GM21723 (cell line): ENCODE results near the gene SLC43A2.
A peak's percentile ranks its signal among the peaks of the same experiment; 100 is the strongest.
"Not testable (repeated sequence)": the region's sequence is repeated elsewhere in the genome, so short reads cannot be mapped to it uniquely, and the experiment has no call there.

ENCODE experiments used
- ATAC-seq: cut with Tn5 transposase; IDR thresholded peaks from one replicate; pipeline ENCODE4 v1.9.1; 2021; ENCODE audit warnings: mild to moderate bottlenecking, moderate library complexity; ENCODE audit not compliant: unreplicated experiment

Gene SLC43A2

DNA sequence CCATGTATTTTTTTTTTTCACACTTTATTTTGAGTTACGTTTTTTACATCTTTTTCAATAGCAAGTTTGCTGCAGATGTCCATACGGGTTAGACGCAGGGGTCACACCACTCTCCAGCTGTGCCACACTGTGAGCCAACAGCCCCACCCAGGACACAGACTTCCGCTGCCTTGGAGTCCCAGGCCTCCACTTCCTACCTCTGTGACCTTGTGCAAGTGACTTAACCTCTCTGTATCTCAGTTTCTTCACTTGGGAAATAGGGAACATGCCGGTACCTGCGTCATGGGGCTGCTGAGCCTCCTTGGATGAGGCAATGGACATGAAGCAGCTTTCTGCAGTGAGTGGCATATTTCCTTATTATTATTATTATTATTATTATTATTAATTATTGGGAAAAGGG, 62.8 kb downstream of the SLC43A2 start:
- no peak for ATAC-seq

DNA sequence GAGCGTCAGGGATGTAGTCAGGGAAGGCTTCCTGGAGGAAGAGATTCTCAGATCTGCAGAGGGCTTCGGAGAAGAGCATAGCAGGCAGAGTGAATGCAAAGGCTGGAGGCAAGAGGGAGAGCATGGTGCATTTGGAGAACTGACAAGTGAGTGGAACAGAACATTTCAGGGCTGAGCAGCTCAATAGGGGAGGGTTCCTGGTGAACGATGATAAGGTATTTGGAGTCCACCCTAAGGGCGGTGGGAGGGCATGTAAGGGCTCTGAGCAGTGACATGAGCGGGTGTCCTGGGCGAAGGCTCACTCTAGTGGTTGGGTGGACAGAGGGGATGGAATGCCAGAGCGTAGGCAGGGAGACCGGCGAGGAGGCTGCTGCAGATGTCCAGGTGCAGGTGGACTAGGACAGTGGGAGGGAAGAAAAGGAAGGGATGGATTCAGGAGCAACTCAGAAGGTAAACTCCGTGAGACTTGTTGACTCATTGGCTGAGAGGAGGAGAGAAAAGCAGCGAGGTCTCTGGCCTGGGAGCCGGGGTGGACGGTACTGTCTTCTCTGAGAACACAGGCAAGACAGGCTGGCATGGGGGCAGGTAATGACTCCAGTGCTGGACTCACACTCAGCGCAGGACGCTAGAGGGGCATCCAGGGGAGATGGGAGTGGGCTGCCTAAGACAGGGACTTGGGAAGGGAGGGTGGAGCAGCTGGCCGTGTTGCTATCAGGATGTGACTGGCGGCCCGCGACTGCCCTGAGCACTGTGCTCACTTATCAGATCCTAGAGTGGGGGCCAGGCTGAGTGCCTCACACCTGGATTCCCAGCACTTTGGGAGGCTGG, 64.6 kb downstream of the SLC43A2 start:
- ATAC-seq = no peak

GRCh38 chr17:1563471-1563785, 65.2 kb downstream of the SLC43A2 start:
- not testable (repeated sequence) for ATAC-seq

DNA sequence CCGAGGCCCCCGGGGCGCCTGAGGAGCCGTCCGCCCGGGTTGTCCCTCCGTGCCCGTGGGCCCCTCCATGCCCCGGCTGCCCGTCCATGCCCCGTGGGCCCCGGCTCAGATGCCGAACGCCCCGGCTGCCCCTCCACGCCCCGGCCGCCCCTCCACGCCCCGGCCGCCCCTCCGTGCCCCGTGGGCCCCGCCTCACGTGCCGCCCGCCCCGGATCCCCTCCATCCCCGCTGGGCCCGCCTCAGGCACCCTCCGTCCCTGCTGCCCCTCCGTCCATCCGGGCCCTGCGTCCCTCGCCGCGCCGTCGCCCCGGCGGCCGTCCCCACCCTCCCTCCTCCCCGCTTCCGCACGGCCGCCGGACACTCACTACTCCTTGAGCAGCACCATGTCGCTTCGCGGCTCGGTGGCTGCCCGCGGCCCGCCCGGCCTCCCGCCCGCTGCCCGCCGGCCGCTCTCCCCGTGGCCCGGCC, 66.4 kb downstream of the SLC43A2 start:
- ATAC-seq = peak; percentile 30

DNA sequence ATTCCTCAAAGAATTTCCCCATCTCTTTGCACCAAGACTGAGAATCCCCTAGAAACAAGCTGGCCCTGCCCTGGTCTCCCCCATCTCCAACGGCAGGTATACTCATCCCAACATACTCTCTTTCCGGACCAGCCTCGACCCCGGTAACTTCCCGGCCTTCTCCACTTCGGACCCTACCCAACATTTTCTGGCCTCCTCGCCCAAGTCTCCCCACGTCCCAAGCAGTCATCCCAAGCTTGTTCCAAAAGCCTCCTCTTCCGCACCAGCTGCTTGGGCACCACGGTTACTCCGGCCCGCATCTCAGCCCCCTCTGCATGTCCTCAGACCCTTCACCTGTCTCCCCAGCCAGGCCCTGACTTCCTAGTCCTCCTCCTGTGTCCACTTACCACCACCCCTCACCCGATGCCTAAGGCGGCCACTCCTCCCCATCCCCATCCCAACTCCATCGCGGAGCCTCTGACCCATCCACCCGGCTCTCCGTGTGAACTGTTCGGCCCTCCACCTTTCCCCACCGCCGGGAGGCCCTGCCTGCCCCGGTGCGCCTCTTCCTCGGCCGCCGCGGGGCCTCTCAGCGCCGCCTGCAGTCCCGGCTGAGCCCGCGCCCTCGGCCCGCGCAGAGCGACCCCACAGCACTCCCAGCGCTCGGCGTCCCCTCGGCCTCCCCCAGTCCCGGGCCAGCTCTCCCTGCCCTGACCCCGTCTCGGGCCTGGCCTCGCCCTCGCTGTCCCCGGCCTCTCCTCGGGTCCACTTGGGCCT, 67.0 kb downstream of the SLC43A2 start:
- peak; percentile 29 for ATAC-seq

DNA sequence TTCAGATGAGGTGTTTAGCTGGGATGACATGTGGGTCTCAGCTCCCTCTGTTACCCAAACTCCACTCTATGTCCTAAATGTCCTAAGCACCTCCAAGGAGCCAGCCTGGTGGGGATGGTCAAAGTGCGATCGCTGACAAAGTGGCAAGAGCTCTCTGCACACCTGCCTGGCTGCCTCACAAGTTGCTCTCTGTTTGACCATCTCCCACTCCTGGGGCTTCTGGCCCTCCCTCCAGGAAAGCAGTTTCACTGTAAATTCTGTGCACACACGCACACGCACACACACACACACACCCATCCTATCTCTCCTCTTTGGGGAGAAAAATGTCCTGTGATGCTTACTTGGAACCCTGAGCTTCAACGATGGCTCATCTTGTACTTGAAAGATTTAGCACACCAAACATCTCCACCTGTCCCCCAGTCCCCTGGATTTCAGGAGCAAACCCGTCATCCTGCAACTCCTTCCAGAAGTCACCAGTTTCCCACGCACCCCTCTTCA, 67.7 kb downstream of the SLC43A2 start:
- ATAC-seq = no peak

- ATAC-seq = no peak
Observed at GRCh38 chr17:1560101-1560857, 68.4 kb downstream of the SLC43A2 start.

GRCh38 chr17:1559047-1560043, 69.3 kb downstream of the SLC43A2 start:
- no peak for ATAC-seq

DNA sequence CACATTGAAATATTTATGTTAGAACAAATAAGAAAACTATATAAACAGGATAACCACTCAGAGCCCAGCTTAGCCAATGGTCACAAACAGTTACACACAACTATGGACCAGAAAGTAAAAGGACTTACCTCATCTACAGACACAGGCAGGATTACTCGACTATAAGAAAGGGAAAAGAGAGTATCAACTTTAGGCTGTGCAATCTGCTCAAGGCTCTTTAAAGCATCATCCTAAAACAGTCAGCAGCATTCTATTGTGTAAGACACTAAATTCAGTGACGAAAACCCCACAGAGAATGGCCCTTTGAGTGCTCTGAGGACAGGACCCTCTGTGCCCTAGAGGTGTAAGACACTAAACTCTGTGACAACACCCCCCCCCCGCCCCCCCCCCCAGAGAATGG, 70.2 kb downstream of the SLC43A2 start:
- no peak for ATAC-seq

DNA sequence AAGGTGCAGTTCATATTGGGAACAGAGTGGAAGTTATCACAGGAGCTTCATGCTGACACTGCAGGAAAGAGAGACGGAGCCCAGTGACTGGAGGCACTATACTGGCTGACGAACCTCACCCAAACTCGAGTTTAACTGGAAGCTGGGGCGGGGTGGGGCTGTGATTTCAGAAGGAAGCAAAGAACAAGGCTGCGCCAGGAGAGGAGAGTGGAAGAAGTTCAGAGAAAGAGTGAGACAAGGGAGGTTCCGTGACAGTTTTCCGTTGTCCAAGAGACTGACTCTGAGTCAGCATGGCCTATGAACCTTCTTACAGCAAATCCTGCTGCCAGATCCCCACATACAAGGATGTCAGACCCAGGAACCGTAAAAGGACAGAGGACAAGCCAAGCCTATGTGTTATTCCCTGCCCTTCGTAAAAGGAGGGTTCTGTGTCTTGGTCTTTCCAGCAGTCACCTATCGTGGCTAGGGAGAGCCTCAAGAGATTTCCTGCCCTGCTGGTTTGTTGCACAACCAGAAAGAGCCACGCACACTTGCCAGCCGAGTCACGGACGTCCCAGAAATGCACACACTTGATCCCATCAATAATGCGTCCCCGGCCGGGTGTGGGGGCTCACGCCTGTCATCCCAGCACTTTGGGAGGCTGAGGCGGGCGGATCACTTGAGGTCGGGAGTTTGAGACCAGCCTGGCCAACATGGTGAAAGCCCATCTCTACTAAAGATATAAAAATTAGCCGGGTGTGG, 71.1 kb downstream of the SLC43A2 start:
- ATAC-seq = no peak

- ATAC-seq = no peak
Observed at GRCh38 chr17:1555651-1556471, 72.8 kb downstream of the SLC43A2 start.

DNA sequence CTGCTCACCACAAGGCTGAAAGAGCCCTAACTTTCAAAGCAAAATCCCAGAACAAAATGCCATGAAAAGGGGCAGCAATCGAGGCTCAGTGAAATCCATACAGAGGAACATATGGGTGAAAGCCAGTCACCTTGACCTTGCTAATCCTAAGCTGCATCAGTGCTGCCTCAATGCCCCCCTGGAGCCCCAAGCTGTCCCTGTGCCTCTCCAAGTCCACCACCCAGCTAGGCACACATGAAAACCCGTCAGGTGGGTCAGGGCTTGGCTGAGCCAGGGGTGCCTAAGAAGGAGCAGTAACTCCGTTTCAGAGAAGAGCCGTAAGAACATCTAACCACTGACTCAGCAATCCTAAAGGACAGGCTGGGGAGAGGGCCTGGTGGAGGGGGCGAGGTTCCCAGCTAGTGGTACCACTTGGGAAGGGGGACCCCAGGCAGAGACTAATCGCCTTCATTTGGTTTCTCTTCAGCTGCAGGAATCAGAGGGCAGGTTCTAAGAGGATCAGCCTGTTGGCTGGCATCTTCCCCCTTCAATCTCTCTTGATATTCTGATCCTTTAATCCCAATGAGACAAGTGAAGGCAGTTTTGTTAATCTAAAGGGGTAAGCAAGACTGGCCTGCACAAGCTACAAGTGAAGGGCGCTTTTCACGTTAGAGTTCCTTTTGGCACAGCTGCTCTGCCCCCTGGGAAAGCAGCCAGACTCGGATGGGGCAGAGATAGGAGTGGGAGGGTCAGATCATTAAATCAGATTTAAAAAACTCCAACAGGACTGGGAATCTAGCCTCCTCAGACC, 73.7 kb downstream of the SLC43A2 start:
- no peak for ATAC-seq

- no peak for ATAC-seq
Observed at GRCh38 chr17:1553354-1554266, 75.0 kb downstream of the SLC43A2 start.

GRCh38 chr17:1552932-1553331, 75.7 kb downstream of the SLC43A2 start:
- ATAC-seq = no peak

- no peak for ATAC-seq
Observed at GRCh38 chr17:1551741-1552140, 76.9 kb downstream of the SLC43A2 start.

DNA sequence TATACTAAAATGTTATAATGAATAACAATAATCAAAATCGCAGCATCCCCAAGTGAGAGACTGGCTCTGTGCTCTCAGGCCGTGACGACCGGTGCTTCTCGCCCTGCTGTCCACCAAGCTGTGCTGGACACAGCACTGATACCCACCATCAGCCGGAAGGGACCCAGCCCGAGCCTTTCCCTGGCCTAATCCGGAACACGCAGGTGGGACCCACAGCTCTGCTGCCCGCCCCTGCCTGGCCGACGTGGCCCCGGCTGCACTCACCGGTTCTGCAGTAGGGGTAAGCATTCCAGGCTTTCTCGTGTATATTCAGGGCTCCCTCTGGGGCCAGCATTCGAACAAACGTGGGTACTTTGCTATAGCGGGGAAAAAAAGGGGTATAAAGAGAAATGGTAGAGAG, 80.6 kb downstream of the SLC43A2 start:
- ATAC-seq = no peak
